Smooth muscle cell (in vitro differentiated cells): ENCODE measurements around the gene RAD50. TPM values are rescaled to one million over a fixed set of nuclear protein-coding genes. Genes with fewer than 3 reads are reported as not detected.
"Not testable (repeated sequence)": the region's sequence is repeated elsewhere in the genome, so short reads cannot be mapped to it uniquely, and the experiment has no call there.

ENCODE experiments used
- DNase-seq: peaks from one replicate; lab custom pipeline; 2025; ENCODE audit not compliant: unreplicated experiment; lab: John Stamatoyannopoulos, UW
- H2AFZ ChIP-seq: fragments of 200-600 bp; sonication (generic); 2 replicates; pipeline ENCODE4 v1.6.0; 2016; ENCODE audit warnings: antibody characterized with exemption, low read depth, mild to moderate bottlenecking
- H3F3A ChIP-seq: fragments of 200-600 bp; sonication (generic); 2 replicates; pipeline ENCODE4 v1.6.0; 2017; ENCODE audit warnings: antibody characterized with exemption, low read depth
- H3K27ac ChIP-seq: fragments of 200-600 bp; sonication (generic); 2 replicates; pipeline ENCODE4 v1.5.1; 2016; ENCODE audit warnings: low read depth, mild to moderate bottlenecking
- H3K27me3 ChIP-seq: fragments of 200-600 bp; sonication (generic); 2 replicates; pipeline ENCODE4 v1.6.1; 2016; ENCODE audit warnings: low read depth, mild to moderate bottlenecking
- H3K36me3 ChIP-seq: fragments of 200-600 bp; sonication (generic); 2 replicates; pipeline ENCODE4 v1.5.1; 2016; ENCODE audit warnings: low read depth
- H3K4me1 ChIP-seq: fragments of 200-600 bp; sonication (generic); 2 replicates; pipeline ENCODE4 v1.5.1; 2016; ENCODE audit warnings: low read depth
- H3K4me2 ChIP-seq: fragments of 200-600 bp; sonication (generic); 2 replicates; pipeline ENCODE4 v1.6.0; 2016; ENCODE audit warnings: mild to moderate bottlenecking
- H3K4me3 ChIP-seq: fragments of 200-600 bp; sonication (generic); 2 replicates; pipeline ENCODE4 v1.5.1; 2016; ENCODE audit warnings: mild to moderate bottlenecking
- H3K79me2 ChIP-seq: fragments of 200-600 bp; sonication (generic); 2 replicates; pipeline ENCODE4 v1.6.0; 2016; ENCODE audit warnings: low read depth, mild to moderate bottlenecking
- H3K9ac ChIP-seq: fragments of 200-600 bp; sonication (generic); 2 replicates; pipeline ENCODE4 v1.6.0; 2016; ENCODE audit warnings: low read depth
- H3K9me3 ChIP-seq: fragments of 200-600 bp; sonication (generic); replicated peaks from 2 replicates; pipeline ENCODE4 v1.5.1; 2016; ENCODE audit warnings: low read depth
- H4K20me1 ChIP-seq: fragments of 200-600 bp; sonication (generic); 2 replicates; pipeline ENCODE4 v1.6.0; 2016; ENCODE audit warnings: low read depth
- CTCF ChIP-seq: fragments of 200-600 bp; sonication (generic); IDR thresholded peaks from 2 replicates; pipeline ENCODE4 v1.5.1; 2017; ENCODE audit warnings: borderline replicate concordance, mild to moderate bottlenecking, antibody characterized with exemption; ENCODE audit not compliant: insufficient read depth, poor library complexity, severe bottlenecking
- WGBS: methylation state at CpG from one replicate; pipeline ENCODE4 v1.1.7; 2016; ENCODE audit warnings: low lambda C conversion rate; 5-methylcytosine and 5-hydroxymethylcytosine counted together
- polyA plus RNA-seq: library from polyadenylated mRNA; unstranded; fragments of >200 nt; fragmentation: Nextera tagmentation; extraction: Ambion mirVana; gene quantifications from 2 replicates; pipeline ENCODE4 v1.2.1, GENCODE V29; 2016
- total RNA-seq: library from RNA; depleted of rRNA; stranded (reverse); fragments of >200 nt; gene quantifications from 2 replicates; pipeline ENCODE4 v1.2.3, GENCODE V29; 2014

RAD50 gene
- 26.8 and 28.8 TPM in 2 replicates for total RNA-seq
- polyA plus RNA-seq, result 19.9 and 26.1 TPM in 2 replicates

DNA sequence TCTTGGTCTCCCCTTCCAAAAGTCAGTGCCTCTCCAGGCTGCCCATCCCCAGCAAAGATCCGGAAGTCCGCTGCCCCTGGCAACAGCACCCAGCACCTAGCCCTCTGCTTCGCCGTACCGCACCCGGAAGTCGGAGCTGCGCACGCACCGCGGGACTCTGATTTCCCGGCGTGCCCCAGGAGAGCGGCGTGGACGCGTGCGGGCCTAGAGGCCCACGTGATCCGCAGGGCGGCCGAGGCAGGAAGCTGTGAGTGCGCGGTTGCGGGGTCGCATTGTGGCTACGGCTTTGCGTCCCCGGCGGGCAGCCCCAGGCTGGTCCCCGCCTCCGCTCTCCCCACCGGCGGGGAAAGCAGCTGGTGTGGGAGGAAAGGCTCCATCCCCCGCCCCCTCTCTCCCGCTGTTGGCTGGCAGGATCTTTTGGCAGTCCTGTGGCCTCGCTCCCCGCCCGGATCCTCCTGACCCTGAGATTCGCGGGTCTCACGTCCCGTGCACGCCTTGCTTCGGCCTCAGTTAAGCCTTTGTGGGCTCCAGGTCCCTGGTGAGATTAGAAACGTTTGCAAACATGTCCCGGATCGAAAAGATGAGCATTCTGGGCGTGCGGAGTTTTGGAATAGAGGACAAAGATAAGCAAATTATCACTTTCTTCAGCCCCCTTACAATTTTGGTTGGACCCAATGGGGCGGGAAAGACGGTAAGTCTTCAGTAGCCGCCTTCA, at the start of gene RAD50:
TSS of gene RAD50 (plus strand) at position 215 of the 715 bp plus-strand sequence. CDS start at position 563, 348 bp downstream.
- Histone ChIP-seq H3K4me3 (peak within 1 kb of the TSS; percentile 87), H4K20me1 (no peaks in the 10 kb centered on the region), H3K4me1 (peaks cover 14% of the 10 kb centered on the region), H3K27ac (peak within 1 kb of the TSS; percentile 58), H3F3A (peaks cover 7% of the 10 kb centered on the region), H3K36me3 (peaks cover 3% of the 10 kb centered on the region), H3K9ac (peak within 1 kb of the TSS; percentile 8), H3K4me2 (peak within 1 kb of the TSS; percentile 99), H3K27me3 (no peaks in the 10 kb centered on the region), H3K9me3 (no peaks in the 10 kb centered on the region), H2AFZ (peak within 1 kb of the TSS; percentile 100), H3K79me2 (peaks cover 15% of the 10 kb centered on the region)
- 1% methylated on average over 51 of the region's 53 CpGs for WGBS
- DNase-seq, result peak; percentile 62
- no peak for TF ChIP-seq CTCF

GRCh38 chr5:132510076-132510475, 46.7 kb upstream of the RAD50 start:
- Histone ChIP-seq H4K20me1 (no peaks in the 10 kb centered on the region), H3K79me2 (no peaks in the 10 kb centered on the region), H3K9ac (no peak overlapping the region), H3K9me3 (no peaks in the 10 kb centered on the region), H2AFZ (no peak overlapping the region), H3K36me3 (no peaks in the 10 kb centered on the region), H3K4me1 (no peaks in the 10 kb centered on the region), H3K27me3 (no peaks in the 10 kb centered on the region), H3F3A (no peaks in the 10 kb centered on the region), H3K4me2 (no peak overlapping the region), H3K4me3 (no peak overlapping the region), H3K27ac (no peak overlapping the region)
- TF ChIP-seq CTCF, result no peak
- no peak for DNase-seq

GRCh38 chr5:132513618-132514336, 43.0 kb upstream of the RAD50 start:
- not testable (repeated sequence) for H3K9me3 ChIP-seq, H3K4me1 ChIP-seq, H3K27me3 ChIP-seq, H3K9ac ChIP-seq, H3K27ac ChIP-seq, H2AFZ ChIP-seq, H3F3A ChIP-seq, H3K4me3 ChIP-seq, H3K4me2 ChIP-seq, H3K36me3 ChIP-seq, DNase-seq, H4K20me1 ChIP-seq, H3K79me2 ChIP-seq
- WGBS, result 92% methylated on average over 8 of the region's 25 CpGs

DNA sequence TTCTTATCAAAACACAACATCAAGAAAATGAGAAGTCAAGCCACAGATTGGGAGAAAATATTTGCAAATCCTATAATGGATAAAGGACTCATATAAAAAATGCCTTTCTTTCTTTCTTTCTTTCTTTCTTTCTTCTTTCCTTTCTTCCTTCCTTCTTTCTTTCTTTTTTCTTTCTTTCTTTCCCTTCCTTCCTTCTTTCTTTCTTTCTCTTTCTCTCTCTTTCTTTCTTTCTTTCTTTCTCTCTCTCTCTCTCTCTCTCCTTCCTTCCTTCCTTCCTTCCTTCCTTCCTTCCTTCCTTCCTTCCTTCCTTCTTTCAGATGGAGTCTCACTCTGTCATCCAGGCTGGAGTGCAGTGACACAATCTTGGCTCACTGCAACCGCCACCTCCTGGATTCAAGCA, 34.7 kb upstream of the RAD50 start:
- H3K79me2 ChIP-seq, H3K9ac ChIP-seq, H3K27ac ChIP-seq, H3F3A ChIP-seq, H3K4me1 ChIP-seq, H3K4me3 ChIP-seq, H3K27me3 ChIP-seq, H4K20me1 ChIP-seq, H3K4me2 ChIP-seq, DNase-seq, H3K9me3 ChIP-seq, H3K36me3 ChIP-seq, H2AFZ ChIP-seq: not testable (repeated sequence)
- 86% methylated on average over 1 of the region's 1 CpG for WGBS

DNA sequence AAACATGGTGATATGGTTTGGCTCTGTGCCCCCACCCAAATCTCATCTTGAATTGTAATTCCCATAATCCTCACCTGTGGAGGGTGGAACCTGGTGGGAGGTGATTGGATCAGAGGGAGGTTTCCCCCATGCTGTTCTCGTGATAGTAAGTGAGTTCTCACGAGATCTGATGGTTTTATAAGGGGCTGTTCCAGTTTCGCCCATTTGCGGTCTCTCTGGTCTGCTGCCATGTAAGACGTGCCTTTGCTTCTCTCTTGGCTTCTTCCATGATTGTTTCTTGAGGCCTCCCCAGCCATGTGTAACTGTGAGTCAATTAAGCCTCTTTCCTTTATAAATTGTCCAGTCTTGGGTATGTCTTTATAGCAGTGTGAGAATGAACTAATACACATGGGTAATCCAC, 31.9 kb upstream of the RAD50 start:
- H3K4me1 ChIP-seq, DNase-seq, H3K4me2 ChIP-seq, H2AFZ ChIP-seq, H3K36me3 ChIP-seq, H3K79me2 ChIP-seq, H3K9me3 ChIP-seq, H3F3A ChIP-seq, H3K27ac ChIP-seq, H4K20me1 ChIP-seq, H3K27me3 ChIP-seq, H3K4me3 ChIP-seq, H3K9ac ChIP-seq: not testable (repeated sequence)
- 88% methylated on average over 5 of the region's 5 CpGs for WGBS
